NCI-H2029 (cell line): ENCODE data around the gene CPO.
A peak's percentile ranks its signal among the peaks of the same experiment; 100 is the strongest.
"Not testable (repeated sequence)": the region's sequence is repeated elsewhere in the genome, so short reads cannot be mapped to it uniquely, and the experiment has no call there.

ENCODE experiments used
- DNase-seq: peaks from one replicate; lab custom pipeline; 2025; lab: John Stamatoyannopoulos, UW

The CPO gene

DNA sequence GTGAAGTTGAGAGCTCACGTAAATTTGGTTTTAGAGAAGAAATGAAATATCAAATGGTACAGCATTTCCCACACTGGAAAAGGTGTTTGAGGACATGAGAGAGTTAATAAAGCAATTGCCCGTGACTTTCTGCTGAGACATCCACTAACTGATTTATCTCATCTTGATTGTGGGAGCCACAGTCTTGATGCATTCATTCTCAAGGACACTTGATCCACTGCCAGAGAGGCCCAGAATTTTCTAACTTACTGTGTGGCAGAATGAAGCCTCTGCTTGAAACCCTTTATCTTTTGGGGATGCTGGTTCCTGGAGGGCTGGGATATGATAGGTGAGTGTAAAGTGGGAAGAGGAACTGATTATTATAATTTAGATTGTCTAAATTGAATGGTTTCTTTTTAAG lies at the start of gene CPO:
Gene CPO (plus strand): TSS at position 179 of the 400 bp plus-strand sequence. CDS start 82 bp downstream, at position 261.
- no peak for DNase-seq

DNA sequence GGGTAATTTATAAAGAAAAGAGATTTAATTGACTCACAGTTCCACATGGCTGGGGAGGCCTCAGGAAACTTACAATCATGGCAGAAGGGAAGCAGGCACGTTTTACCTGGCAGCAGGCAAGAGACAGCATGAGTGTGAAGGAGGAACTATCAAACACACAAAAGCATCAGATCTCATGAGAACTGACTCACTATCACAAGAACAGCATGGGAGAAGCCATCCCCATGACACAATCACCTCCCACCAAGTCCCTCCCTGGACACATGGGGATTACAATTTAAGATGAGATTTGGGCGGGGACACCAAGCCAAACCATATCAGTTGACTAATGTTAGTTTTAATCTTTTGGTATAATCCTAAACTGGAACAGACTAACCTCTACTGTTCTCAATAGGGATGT lies 49.1 kb upstream of the CPO start:
- DNase-seq, result no peak

GRCh38 chr2:206890926-206891325 lies 48.4 kb upstream of the CPO start:
- no peak for DNase-seq

- DNase-seq, result no peak
Measured at GRCh38 chr2:206915121-206915520, 24.2 kb upstream of the CPO start.

GRCh38 chr2:206918263-206918662 lies 21.1 kb upstream of the CPO start:
- no peak for DNase-seq

DNA sequence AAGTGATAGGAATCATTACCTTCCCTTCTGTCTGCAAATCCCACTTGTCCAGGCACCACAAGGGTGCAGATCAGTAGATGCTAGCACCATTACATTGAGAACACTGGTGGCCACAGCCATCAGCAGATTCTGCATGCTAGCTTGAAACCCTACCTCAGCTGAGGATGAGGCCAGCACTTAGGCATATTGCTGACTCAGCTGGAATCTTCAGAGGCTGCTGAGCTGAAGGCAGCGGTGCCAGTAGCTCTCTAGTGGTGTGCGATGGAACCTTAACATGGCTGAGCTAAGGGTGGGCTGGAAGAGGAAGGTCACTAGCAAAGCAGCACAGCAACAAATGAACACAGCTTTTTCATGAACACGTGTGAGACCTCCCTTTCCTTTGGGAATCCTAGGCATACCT lies 19.0 kb upstream of the CPO start:
- no peak for DNase-seq

DNA sequence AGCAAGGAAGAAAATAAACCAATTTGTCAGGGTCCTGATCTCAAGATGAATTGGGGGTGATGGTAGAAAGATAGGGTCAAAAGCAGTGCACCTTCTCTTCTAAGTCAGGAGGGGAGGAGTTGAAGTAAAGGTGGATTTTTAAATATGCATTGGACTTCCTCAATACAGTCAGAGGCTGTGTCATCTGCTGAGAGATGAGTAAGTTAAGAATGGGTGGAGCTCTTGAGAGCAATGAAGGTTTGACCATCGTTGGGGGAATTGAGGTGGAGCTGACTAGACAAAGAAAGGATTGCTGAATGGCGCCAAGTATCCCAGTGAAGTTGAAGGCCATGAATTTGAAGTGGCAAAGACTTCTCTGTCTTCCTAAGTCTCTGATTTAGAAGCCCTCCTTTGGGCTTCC lies 18.4 kb upstream of the CPO start:
- no peak for DNase-seq

- DNase-seq, result no peak
Measured at GRCh38 chr2:206921529-206921928, 17.8 kb upstream of the CPO start.

- DNase-seq, result no peak
Measured at GRCh38 chr2:206935991-206936842, 3.1 kb upstream of the CPO start.

DNA sequence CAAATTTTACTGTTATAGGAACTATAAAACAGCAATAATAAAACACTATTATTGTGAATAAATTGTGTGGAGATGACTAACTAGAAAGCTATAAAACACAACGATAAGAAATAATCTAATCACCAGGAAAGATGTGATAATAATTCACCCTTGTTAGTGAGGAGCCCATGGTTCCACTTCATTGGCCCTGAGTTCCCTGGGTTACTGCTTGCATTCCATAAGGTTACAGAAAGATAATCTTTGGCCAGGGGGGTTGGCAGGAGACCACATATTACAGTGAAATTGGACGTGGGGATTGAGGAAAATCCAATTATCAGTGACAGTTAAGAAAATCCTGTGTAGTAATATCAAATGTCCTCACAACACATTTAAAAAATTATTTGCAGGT lies 2.5 kb upstream of the CPO start:
- no peak for DNase-seq

DNA sequence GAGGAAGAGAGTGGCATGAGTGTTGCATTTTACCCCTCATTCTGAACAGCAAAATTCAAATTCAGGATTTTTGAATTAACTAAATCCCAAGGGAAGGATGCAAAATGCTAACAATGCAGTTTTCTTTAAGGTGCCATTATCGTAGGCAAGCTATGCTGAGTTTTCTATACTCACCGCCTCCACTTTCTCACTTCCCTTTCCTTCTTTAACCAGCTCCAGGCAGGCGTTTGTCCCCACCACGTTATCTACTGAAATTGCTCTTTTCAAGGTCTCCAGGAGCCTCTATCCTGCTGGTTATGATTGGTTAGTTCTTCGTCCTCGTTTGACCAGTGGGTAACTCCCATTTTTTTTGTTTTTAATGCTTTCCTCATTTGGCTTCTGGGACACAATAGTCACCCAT lies 1.8 kb upstream of the CPO start:
- no peak for DNase-seq

GRCh38 chr2:206940546-206940945 lies 1.2 kb downstream of the CPO start:
- no peak for DNase-seq

- no peak for DNase-seq
Measured at GRCh38 chr2:206942592-206943478, 3.5 kb downstream of the CPO start.

DNA sequence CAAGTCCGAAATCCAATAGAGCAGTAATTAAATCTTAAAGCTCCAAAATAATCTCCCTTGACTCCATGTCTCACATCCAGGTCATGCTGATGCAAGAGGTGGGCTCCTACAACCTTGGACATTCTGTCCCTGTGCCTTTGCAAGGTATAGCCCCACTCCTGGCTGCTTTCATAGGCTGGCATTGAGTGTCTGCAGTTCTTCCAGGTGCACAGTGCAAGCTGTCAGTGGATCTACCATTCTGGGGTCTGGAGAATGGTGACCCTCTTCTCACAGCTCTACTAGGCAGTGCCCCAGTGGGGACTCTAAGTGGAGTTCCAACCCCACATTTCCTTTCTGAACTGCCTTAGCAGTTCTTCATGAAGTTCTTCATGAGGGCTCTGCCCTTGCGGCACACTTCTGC lies 14.1 kb downstream of the CPO start:
- not testable (repeated sequence) for DNase-seq

GRCh38 chr2:206955253-206955652 lies 15.9 kb downstream of the CPO start:
- no peak for DNase-seq

DNA sequence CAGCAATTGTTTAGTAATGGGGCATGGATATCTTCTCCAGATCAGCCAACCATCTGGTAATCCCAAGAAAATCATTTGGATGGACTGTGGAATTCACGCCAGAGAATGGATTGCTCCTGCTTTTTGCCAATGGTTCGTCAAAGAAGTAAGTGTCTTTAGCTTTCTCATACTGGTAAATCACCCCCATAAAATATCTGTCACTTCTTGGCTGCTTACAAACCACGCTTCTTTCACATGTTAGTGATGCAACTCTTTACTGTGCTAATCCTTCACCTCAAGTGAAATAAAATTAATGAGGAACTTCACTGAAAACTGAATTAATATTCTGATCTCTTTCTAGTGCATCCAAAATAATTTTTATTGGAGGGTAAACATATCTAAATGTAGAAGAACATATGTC lies 18.9 kb downstream of the CPO start:
- DNase-seq, result no peak

DNA sequence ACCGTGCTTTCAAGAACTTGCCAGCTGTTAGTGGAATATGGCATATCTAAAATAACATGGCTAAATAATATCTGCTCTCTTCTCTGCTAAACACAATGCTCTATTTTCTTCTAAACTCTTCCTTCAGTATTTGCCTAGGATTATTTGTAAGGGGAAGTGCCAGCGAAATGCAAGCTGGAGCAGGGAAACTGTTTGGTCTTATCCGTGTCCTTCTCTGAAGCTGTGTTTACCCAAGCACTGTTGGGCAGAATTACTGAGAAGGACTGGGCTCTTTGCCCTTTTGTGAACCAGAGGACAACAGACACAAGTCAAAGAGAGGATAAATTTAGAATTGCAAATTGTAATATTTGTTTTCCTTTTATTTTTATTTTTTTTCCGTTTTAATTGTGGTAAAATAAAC lies 23.6 kb downstream of the CPO start:
- DNase-seq, result peak; percentile 24

GRCh38 chr2:206968134-206969086 lies 29.1 kb downstream of the CPO start:
- no peak for DNase-seq

DNA sequence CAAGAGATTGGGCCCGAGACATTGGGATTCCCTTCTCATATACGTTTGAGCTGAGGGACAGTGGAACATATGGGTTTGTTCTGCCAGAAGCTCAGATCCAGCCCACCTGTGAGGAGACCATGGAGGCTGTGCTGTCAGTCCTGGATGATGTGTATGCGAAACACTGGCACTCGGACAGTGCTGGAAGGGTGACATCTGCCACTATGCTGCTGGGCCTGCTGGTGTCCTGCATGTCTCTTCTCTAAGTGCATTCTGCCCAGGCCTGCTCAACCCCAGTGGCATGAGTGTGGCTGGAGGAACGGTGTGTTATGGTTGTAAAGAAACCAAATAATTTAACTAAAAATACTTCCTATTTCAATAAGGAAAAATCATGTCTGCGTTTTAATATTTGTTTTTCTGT lies 29.9 kb downstream of the CPO start:
- DNase-seq, result no peak

DNA sequence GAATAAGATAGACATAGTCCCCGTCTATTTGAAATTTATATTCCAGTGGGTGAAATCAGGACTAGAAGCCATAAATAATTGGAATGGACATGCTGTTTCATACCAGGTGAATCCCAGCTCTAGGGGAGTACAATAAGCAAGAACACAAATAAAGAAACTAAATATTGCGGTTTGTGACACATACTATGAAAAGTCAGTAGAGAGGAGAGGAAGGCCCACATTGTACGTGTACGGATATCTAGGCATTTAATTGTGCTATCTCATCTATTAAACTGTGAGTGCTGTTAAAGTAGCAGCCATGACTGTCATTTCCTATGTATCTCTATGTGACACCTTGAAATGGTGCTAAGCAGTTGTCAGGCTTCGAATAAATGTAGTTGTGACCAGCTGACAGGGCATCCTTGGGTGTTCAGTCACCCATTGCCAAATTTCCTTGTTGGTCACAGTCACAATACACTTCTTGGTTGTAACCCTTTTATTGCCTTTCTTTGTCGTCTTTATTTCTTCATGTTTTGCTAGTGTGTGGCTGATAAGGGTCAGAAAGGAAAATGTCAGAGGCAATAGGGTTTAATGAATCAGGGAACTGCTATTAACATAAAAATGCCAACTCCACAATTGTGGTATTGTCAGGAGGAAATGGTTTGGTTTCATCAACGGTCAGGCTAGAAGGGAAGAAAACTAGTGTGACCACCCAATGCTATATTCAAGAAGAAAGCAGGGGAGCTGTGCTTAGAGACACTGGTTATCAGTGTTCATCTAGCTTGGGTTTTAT lies 31.5 kb downstream of the CPO start:
- no peak for DNase-seq

DNA sequence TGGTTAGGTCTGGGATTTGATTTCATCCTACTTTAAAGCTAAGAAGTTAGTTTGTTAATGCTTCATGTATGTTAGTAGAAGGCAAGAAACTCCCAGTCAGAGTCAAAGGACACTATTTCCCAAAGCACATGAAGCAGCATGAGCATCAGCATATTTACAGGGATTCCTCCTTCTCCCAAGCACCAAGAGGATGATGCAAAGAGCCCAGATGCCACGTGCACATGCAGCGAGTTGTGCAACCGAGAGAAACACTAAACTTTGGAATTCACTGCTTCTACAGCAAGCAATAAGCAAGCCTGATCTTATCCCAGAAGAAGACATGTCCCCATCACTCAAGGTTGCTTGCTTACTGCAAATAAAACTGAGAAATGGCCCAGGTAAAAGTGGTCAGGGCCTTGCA lies 32.5 kb downstream of the CPO start:
- no peak for DNase-seq
